HG03520 (cell line): ENCODE measurements around the gene AGPS.
"Not testable (repeated sequence)": the region's sequence is repeated elsewhere in the genome, so short reads cannot be mapped to it uniquely, and the experiment has no call there.

ENCODE experiments used
- ATAC-seq: cut with Tn5 transposase; IDR thresholded peaks from one replicate; pipeline ENCODE4 v1.9.1; 2021; ENCODE audit warnings: mild to moderate bottlenecking, moderate library complexity; ENCODE audit not compliant: unreplicated experiment

AGPS gene

DNA sequence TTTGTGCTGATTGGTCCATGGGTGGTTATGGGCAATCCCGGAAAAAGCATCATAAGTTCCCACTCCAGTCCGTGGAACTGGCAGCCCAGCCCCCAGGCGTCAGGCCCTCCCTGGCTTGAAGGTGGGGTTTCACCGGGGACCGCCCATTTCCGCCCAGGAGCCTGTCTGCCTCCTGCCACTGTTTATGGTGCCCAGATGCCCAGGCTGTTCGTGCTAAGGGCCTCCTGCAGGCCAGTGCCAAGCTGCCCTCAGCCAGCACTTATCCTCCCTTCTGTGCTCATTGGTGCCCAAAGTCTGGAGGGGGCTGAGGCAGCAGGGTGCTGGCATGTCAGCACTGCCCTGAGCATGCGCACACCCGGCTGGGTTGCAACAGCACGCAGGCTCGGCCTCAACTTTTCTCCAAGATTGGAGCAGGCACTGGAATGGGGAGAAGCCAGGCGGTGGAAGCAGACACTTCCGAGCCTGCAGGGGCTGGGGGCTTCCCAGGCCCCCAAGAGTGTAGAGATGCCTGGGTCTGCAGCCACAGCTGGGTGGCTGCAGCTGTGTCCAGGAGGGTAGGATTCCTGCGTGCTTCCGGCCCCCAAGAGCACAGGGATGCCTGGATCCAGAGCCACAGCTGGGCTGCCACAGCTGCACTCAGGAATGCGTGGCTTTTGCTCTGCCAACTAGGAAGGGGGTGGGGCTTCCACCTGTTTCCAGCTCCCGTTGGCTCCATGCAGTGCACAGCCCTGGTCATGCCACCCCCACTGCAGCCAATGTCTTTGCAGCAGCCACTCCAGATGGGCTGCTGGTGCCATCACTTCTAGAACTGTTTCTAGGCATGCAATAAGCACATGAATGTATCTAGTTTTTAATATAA, 74.0 kb downstream of the AGPS start:
- no peak for ATAC-seq

- ATAC-seq: no peak
Measured at GRCh38 chr2:177467646-177468045, 75.1 kb downstream of the AGPS start.

- ATAC-seq: no peak
Measured at GRCh38 chr2:177471990-177472389, 79.4 kb downstream of the AGPS start.

- no peak for ATAC-seq
Measured at GRCh38 chr2:177474301-177474700, 81.7 kb downstream of the AGPS start.

DNA sequence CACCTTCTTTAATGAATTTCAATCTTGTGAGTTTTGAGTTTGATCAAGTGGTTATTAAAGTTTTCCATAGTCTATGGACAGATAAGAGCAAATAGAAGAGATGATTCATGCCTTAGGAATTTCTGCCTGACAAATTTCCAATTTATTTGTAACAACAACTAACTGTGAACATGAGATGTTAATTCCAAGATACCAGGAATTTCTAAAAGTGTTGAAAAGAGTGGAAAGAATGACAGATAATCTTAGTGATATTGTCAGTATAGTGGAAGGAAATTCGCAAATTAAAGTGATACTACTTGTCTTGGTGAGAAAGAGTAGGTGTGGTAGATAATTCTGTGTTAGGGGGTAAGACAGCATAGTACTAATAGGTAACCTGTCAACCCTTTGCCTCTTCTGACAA, 82.4 kb downstream of the AGPS start:
- ATAC-seq: no peak

DNA sequence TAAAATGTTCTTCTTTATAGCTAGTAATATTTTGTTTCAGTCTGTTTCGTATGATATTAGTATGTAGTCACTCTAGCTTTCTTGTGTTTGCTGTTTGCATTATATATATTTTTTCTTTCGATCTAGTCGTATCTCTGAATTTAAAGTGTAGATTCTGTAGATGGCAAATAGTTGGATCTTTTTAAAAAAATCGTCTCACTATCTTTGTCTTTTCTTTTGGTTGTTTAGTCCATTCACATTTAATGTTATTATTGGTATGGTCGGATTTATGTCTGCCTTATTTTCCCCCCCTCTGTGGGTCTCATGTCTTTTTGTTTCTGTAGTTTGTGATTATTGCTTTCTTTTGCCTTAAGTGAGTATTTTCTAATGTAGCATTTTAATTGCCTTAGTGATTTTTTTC, 84.3 kb downstream of the AGPS start:
- ATAC-seq: no peak

GRCh38 chr2:177478029-177478428, 85.5 kb downstream of the AGPS start:
- no peak for ATAC-seq

DNA sequence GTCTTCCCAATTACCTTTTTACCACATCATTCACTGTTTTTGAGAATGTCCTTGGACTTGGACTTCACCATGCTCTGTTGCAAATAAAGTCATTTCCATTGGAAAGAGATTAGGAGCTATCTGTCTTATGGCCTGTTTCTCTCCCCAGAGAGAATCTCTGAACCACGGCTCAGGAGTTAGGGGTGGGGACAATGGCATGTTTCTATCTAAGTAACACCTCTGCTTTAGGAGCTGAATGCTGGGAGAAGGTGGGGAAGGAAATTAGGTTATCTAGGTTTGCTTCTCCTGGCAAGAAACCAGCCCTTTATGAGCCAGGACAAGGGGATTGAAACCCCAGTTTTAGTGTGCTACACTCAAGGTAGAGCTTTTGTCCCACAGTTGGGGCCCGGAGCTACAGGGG, 86.3 kb downstream of the AGPS start:
- ATAC-seq: no peak

DNA sequence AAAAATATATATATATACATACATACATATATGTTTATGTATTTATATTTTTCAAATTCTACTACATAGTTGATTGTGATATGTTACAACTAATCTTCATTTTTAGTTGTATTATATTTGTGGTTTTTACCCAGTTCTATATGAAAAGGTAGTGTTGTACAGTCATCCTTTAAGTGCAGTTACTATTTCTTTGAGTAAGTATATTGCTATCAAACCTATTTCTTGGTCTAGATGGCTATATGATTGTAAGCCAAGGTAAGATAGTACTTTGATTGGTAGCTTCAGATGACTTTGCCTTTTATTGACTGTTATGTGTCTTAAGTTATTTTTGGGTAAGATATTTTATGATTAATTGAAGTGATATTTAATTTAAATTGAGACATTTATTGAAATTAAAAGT, 89.6 kb downstream of the AGPS start:
- ATAC-seq: no peak

DNA sequence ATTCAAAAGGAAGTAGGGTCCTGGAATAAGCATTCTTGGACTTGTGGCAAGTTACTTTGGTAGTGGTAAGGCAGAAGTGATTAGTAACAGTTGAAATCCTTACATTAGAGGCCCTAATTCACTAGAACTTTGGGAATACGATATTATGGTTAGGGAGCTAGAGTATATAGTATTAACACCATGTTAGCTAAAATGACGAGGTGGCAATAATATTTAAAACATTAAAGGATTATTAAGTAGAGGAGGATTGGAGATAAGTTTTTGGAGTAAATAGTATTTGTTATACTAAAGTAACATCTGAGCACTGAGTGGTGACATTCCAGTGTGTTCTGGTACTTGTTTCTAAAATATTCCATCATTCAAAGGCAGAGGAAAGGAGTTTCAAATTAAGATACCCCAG, 91.0 kb downstream of the AGPS start:
- no peak for ATAC-seq

- no peak for ATAC-seq
Measured at GRCh38 chr2:177484180-177484795, 91.7 kb downstream of the AGPS start.

GRCh38 chr2:177485657-177486056, 93.1 kb downstream of the AGPS start:
- not testable (repeated sequence) for ATAC-seq

- no peak for ATAC-seq
Measured at GRCh38 chr2:177489719-177490301, 97.2 kb downstream of the AGPS start.

- no peak for ATAC-seq
Measured at GRCh38 chr2:177495945-177496344, 103.4 kb downstream of the AGPS start.

DNA sequence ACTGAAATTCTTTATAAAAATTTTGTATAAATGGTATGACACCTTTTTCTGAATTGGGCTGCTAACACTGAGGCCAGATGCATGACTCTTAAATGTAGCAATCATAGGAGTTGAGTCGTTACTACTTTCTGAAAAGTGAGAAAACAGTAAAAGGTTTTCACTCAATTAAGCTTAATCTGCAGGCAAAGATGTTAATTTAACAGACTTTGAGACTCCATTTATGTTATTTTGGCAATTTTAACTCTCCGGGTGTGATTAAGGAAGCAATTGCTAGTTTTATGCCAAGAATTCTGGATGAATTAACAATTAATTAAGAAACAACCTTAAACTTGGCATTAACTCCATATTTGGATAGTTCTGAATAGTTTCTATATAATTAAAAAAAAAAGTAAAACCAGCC, 104.3 kb downstream of the AGPS start:
- ATAC-seq: no peak

GRCh38 chr2:177501186-177501585, 108.6 kb downstream of the AGPS start:
- no peak for ATAC-seq

DNA sequence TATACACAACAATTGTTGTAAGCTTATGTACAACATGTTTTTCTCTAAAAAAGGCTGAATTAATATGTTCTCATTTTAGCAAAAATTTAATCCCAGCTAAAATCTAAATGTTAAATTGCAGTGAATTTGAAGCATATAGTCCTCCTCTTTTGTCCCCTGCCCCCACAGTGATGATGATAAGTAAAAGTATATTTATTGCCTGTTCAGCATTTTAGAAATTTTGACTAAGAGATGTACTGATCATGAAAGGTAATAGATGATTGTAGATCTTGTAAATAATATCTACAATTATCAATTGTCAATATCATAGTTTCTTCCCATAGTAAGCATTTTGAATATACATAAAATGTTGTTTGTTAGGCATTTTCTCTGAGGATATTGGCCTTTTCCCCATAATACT, 113.9 kb downstream of the AGPS start:
- no peak for ATAC-seq

GRCh38 chr2:177506998-177507397, 114.4 kb downstream of the AGPS start:
- ATAC-seq: no peak

- no peak for ATAC-seq
Measured at GRCh38 chr2:177516824-177517544, 124.4 kb downstream of the AGPS start.

- no peak for ATAC-seq
Measured at GRCh38 chr2:177518754-177519153, 126.2 kb downstream of the AGPS start.

DNA sequence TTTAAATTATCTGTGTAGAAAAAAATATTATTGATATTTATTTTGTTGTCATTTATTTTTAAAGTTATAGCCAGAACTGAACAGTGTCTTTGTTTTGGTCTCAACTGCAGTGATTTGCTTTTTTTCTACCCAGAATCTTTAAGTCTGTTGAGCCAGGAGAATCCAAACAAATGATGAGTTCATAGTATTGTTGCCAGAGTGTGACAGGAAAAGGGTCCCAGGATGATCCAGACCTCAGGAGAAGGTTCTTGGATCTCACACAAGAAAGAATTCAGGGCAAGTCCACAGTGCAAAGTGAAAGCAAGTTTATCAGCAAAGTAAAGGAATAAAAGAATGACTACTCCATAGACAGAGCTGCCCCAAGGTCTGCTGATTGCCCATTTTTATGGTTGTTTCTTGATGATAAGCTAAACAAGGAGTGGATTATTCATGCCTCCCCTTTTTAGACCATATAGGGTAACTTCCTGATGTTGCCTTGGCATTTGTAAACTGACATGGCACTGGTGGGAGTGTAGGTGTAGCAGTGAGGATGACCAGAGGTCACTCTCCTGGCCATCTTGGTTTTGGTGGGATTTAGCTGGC, 127.1 kb downstream of the AGPS start:
- ATAC-seq: no peak
